Glomerular endothelial cell (primary cell): ENCODE measurements around the gene WDR53. TPM values are rescaled to one million over a fixed set of nuclear protein-coding genes. Genes with fewer than 3 reads are reported as not detected.
"Not testable (repeated sequence)": the region's sequence is repeated elsewhere in the genome, so short reads cannot be mapped to it uniquely, and the experiment has no call there.

Source experiments
- DNase-seq: peaks from one replicate; pipeline ENCODE4 v3.0.0-alpha.2; 2011; ENCODE audit warnings: low read depth, low spot score; ENCODE audit errors: extremely low read depth
- total RNA-seq: library from RNA; depleted of rRNA; stranded (reverse); fragments of >200 nt; gene quantifications from 2 replicates; pipeline ENCODE4 v1.2.3, GENCODE V29; 2015

Gene WDR53
- total RNA-seq, 1 donor from 2014 or later: 7.6 TPM

- no peak for DNase-seq
These were observed 48.7 kb downstream of the WDR53 start for GRCh38 chr3:196519718-196520082.

- no peak for DNase-seq
These were observed 49.2 kb downstream of the WDR53 start for GRCh38 chr3:196518966-196519717.

GRCh38 chr3:196517919-196518318 lies 50.4 kb downstream of the WDR53 start:
- no peak for DNase-seq

- DNase-seq: no peak
These were observed 51.1 kb downstream of the WDR53 start for GRCh38 chr3:196517162-196517800.

GRCh38 chr3:196514913-196515621 lies 53.3 kb downstream of the WDR53 start, which contains the start of gene SMCO1:
Gene SMCO1 (minus strand): TSS chr3:196515346. CDS start chr3:196515209, 137 bp downstream.
- no peak for DNase-seq

- no peak for DNase-seq
These were observed 54.0 kb downstream of the WDR53 start for GRCh38 chr3:196514350-196514716.

- no peak for DNase-seq
These were observed 54.5 kb downstream of the WDR53 start for GRCh38 chr3:196513697-196514349.

- DNase-seq: not testable (repeated sequence)
These were observed 56.5 kb downstream of the WDR53 start for GRCh38 chr3:196511646-196512425.

GRCh38 chr3:196511108-196511507 lies 57.2 kb downstream of the WDR53 start:
- not testable (repeated sequence) for DNase-seq

GRCh38 chr3:196506687-196507086 lies 61.7 kb downstream of the WDR53 start:
- DNase-seq: no peak

GRCh38 chr3:196504556-196504955 lies 63.8 kb downstream of the WDR53 start:
- no peak for DNase-seq

Other genes starting within 250 kb of the WDR53 start
- 0.44 and 1.8 TPM in 2 replicates for gene TM4SF19, start 230.2 kb downstream of the WDR53 start, total RNA-seq
- gene UBXN7, start 136.1 kb downstream of the WDR53 start, total RNA-seq: 14.3 and 31.0 TPM in 2 replicates
- gene RNF168, start 64.8 kb downstream of the WDR53 start, total RNA-seq: 9.7 and 15.1 TPM in 2 replicates
- gene SMCO1, start 53.2 kb downstream of the WDR53 start, total RNA-seq: not detected in 2 replicates
- gene FBXO45, start 106 bp upstream of the WDR53 start, total RNA-seq: 9.8 and 10.2 TPM in 2 replicates
- 12.4 and 16.4 TPM in 2 replicates for gene NRROS, start 71.1 kb upstream of the WDR53 start, total RNA-seq
- gene CEP19, start 143.7 kb upstream of the WDR53 start, total RNA-seq: 2.3 and 3.1 TPM in 2 replicates
- 19.7 and 23.9 TPM in 2 replicates for gene PIGX, start 143.8 kb upstream of the WDR53 start, total RNA-seq
- 62.6 and 87.1 TPM in 2 replicates for gene PAK2, start 171.3 kb upstream of the WDR53 start, total RNA-seq